SK-N-SH (cell line): ENCODE results near the gene EMP2. TPM values are rescaled to one million over a fixed set of nuclear protein-coding genes. Genes with fewer than 3 reads are reported as not detected.

Experiments
- CTCF ChIA-PET: fragments of 300-600, 350-600 bp; formaldehyde crosslinking; extraction: SDS; loops from one replicate; lab custom pipeline; 2021; lab: Yijun Ruan, JAX
- POLR2A ChIA-PET: fragments of 350-600 bp; sonication (Branson Sonifier 250); formaldehyde crosslinking; extraction: SDS; loops from one replicate; lab custom pipeline; 2020; ENCODE audit warnings: antibody characterized with exemption, inconsistent platforms; lab: Yijun Ruan, JAX
- DNase-seq: peaks from one replicate; pipeline ENCODE4 v3.0.0; 2012
- H2AFZ ChIP-seq: fragments of 200-600 bp; sonication (generic); 2 replicates; pipeline ENCODE4 v1.8.1; 2016; ENCODE audit warnings: antibody characterized with exemption, mild to moderate bottlenecking, low read depth
- H3F3A ChIP-seq: fragments of 200-600 bp; sonication (generic); replicated peaks from 2 replicates; pipeline ENCODE3; 2016; ENCODE audit warnings: antibody characterized with exemption, mild to moderate bottlenecking; ENCODE audit not compliant: insufficient read depth
- H3K27ac ChIP-seq, 2 experiments: fragments of 200-500 bp in 1 of 2; fragments of 200-600 bp in 1 of 2; sonication (Bioruptor generic) in 1 of 2; sonication (generic), shearing (Covaris generic) in 1 of 2; 2 replicates each; pipeline versions ENCODE4 v1.5.1 to v1.6.1; 2014 to 2016; ENCODE audit warnings: low read depth in 2 of 2, inconsistent platforms in 1 of 2, low read length in 1 of 2, mild to moderate bottlenecking in 1 of 2, mixed read lengths in 1 of 2
- H3K27me3 ChIP-seq: fragments of 200-600 bp; sonication (generic), shearing (Covaris generic); 2 replicates; pipeline ENCODE4 v1.6.1; 2016; ENCODE audit warnings: mixed run types; ENCODE audit not compliant: insufficient read depth
- H3K36me3 ChIP-seq, 2 experiments: fragments of 200-500 bp in 1 of 2; fragments of 200-600 bp in 1 of 2; sonication (Bioruptor generic) in 1 of 2; sonication (generic) in 1 of 2; replicated peaks in 1 of 2; 2 replicates each; pipeline versions ENCODE3 to v1.5.1; 2014 to 2016; ENCODE audit warnings: low read length in 1 of 2, mild to moderate bottlenecking in 1 of 2; ENCODE audit not compliant: insufficient read depth in 2 of 2, control insufficient read depth in 1 of 2
- H3K4me1 ChIP-seq, 2 experiments: fragments of 200-500 bp in 1 of 2; fragments of 200-600 bp in 1 of 2; sonication (Bioruptor generic) in 1 of 2; sonication (generic), shearing (Covaris generic) in 1 of 2; 2 replicates each; pipeline versions ENCODE4 v1.5.1 to v1.6.1; 2014 to 2016; ENCODE audit warnings: low read depth in 1 of 2, low read length in 1 of 2, mixed run types in 1 of 2; ENCODE audit not compliant: insufficient read depth in 2 of 2, control insufficient read depth in 1 of 2
- H3K4me2 ChIP-seq: fragments of 200-600 bp; sonication (generic), shearing (Covaris generic); 2 replicates; pipeline ENCODE4 v1.6.1; 2017; ENCODE audit warnings: mixed run types
- H3K4me3 ChIP-seq, 2 experiments: fragments of 200-500 bp in 1 of 2; fragments of 200-600 bp in 1 of 2; sonication (Bioruptor generic) in 1 of 2; sonication (generic), shearing (Covaris generic) in 1 of 2; 2 replicates each; pipeline versions ENCODE4 v1.5.1 to v1.8.1; 2014 to 2016; ENCODE audit warnings: low read depth in 2 of 2, inconsistent platforms in 1 of 2, low read length in 1 of 2, mild to moderate bottlenecking in 1 of 2, mixed read lengths in 1 of 2, moderate library complexity in 1 of 2
- H3K79me2 ChIP-seq: fragments of 200-600 bp; sonication (generic); 2 replicates; pipeline ENCODE4 v1.8.1; 2017; ENCODE audit warnings: mild to moderate bottlenecking; ENCODE audit not compliant: insufficient read depth
- H3K9ac ChIP-seq: fragments of 200-600 bp; sonication (generic); 2 replicates; pipeline ENCODE4 v1.6.1; 2017; ENCODE audit warnings: mixed run types
- H3K9me2 ChIP-seq: fragments of 200-600 bp; sonication (generic); 2 replicates; pipeline ENCODE4 v1.6.1; 2017; ENCODE audit warnings: mixed run types
- H3K9me3 ChIP-seq: fragments of 200-600 bp; sonication (generic); 2 replicates; pipeline ENCODE4 v1.6.1; 2017; ENCODE audit warnings: mixed run types, mild to moderate bottlenecking, moderate library complexity
- H4K20me1 ChIP-seq: fragments of 200-600 bp; sonication (generic); 2 replicates; pipeline ENCODE4 v1.6.1; 2017; ENCODE audit warnings: mild to moderate bottlenecking, mixed run types; ENCODE audit not compliant: insufficient read depth
- ELF1 ChIP-seq: IDR thresholded peaks from 2 replicates; pipeline ENCODE4 v1.4.0; 2012
- EP300 ChIP-seq, 2 experiments: IDR thresholded peaks; 2 replicates each; pipeline versions ENCODE4 v1.4.0 to v1.6.1; 2012; ENCODE audit warnings: borderline replicate concordance in 1 of 2, low read depth in 1 of 2, low read length in 1 of 2
- FOXJ3 ChIP-seq: sonication (generic); formaldehyde crosslinking; IDR thresholded peaks from 2 replicates; pipeline ENCODE4 v1.5.1; 2020; ENCODE audit warnings: mild to moderate bottlenecking, missing genetic modification reagents
- JUND ChIP-seq: IDR thresholded peaks from 2 replicates; pipeline ENCODE4 v1.4.0; 2012
- POLR2AphosphoS5 ChIP-seq: IDR thresholded peaks from 2 replicates; pipeline ENCODE4 v1.6.1; 2012; ENCODE audit warnings: low read depth, low read length
- RAD21 ChIP-seq: IDR thresholded peaks from 2 replicates; pipeline ENCODE4 v1.6.1; 2012; ENCODE audit warnings: mild to moderate bottlenecking, low read length
- RCOR1 ChIP-seq: fragments of 150-350 bp; IDR thresholded peaks from 2 replicates; pipeline ENCODE4 v1.6.1; 2017; ENCODE audit warnings: antibody characterized with exemption, low read length
- SIN3A ChIP-seq: IDR thresholded peaks from 2 replicates; pipeline ENCODE4 v1.6.1; 2012; ENCODE audit warnings: low read depth, mild to moderate bottlenecking, low read length, moderate library complexity, borderline replicate concordance
- SMC3 ChIP-seq: IDR thresholded peaks from 2 replicates; pipeline ENCODE4 v1.6.1; 2012; ENCODE audit warnings: low read depth, low read length, improper control_type of control experiment
- TAF1 ChIP-seq: IDR thresholded peaks from 2 replicates; pipeline ENCODE4 v1.6.1; 2012; ENCODE audit warnings: low read depth, mild to moderate bottlenecking, low read length, moderate library complexity, borderline replicate concordance
- TCF12 ChIP-seq: IDR thresholded peaks from 2 replicates; pipeline ENCODE4 v1.4.0; 2012
- YY1 ChIP-seq: IDR thresholded peaks from 2 replicates; pipeline ENCODE4 v1.4.0; 2012; ENCODE audit warnings: low read depth, mild to moderate bottlenecking
- WGBS: methylation state at CpG from one replicate; pipeline ENCODE4 v1.1.6; 2017; ENCODE audit warnings: low lambda C conversion rate; 5-methylcytosine and 5-hydroxymethylcytosine counted together
- polyA plus RNA-seq, 3 experiments: library from polyadenylated mRNA; depleted of rRNA; stranded (reverse); fragments of >200 nt; gene quantifications; 2 replicates each; pipeline ENCODE4 v1.2.3, GENCODE V29; 2012
- TF ChIP-seq, protein P1 (sequence below): IDR thresholded peaks from 2 replicates; pipeline ENCODE4; 2012
- TF ChIP-seq, protein P2 (sequence below): IDR thresholded peaks from 2 replicates; pipeline ENCODE4 v1.4.0; 2012; ENCODE audit warnings: low read depth, borderline replicate concordance
- TF ChIP-seq, protein P3 (sequence below): IDR thresholded peaks from 2 replicates; pipeline ENCODE4 v1.4.0; 2012; ENCODE audit warnings: low read depth, borderline replicate concordance
- TF ChIP-seq, protein P4 (sequence below): fragments of 150-350 bp; IDR thresholded peaks from 2 replicates; pipeline ENCODE4 v1.6.1; 2016; ENCODE audit warnings: mild to moderate bottlenecking, low read depth, low read length

EMP2 gene
- polyA plus RNA-seq, 1 of the 3 experiments (the other 2 are of a cell fraction), result 4.3 TPM

DNA sequence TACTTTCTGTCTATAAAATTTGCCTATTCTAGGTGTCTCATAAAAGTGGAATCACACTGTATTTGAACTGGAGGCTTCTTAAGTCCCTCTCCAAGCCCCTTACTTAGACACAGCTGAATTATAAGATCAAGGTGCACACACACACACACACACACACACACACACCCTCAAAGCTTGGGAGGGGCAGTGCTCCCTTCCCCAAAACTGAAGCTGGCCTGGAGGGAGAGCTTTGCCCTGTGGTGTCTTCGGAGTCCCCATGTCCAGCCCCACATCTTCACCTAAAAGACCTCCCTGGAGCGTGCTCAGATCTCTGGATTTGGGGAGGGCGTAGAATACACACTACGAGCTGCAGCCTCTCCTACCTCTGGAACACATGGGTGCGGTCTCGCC, 828 bp downstream of the EMP2 start:
- no CpG with 5 or more reads among the region's 6 CpGs for WGBS
- Histone ChIP-seq H4K20me1 (0 out of 2 replicates have a peak, but pooled peaks cover 3% of the 10 kb centered on the region), H3F3A (no peaks in the 10 kb centered on the region), H3K4me3 (peak overlapping the region; percentile 65 to 81), H3K36me3 (no peaks in the 10 kb centered on the region), H3K9ac (peak overlapping the region; percentile 78; the same call in 1 of the 2 replicates), H3K79me2 (no peaks in the 10 kb centered on the region), H3K4me2 (peak overlapping the region; percentile 100), H3K9me3 (no peaks in the 10 kb centered on the region), H3K4me1 (peaks cover 7 to 35% of the 10 kb centered on the region in 2 experiments; a peak in 2 of 4 replicates), H3K9me2 (no peaks in the 10 kb centered on the region), H3K27me3 (no peaks in the 10 kb centered on the region), H3K27ac (no peak overlapping the region; a peak in 1 of 4 replicates), H2AFZ (peak overlapping the region; percentile 98)
- ChIA-PET POLR2A (interaction anchor here (2.1 kb wide), 1 partner anchor 38 kb away, joined by 5 read pairs; no protein-coding TSS in a partner anchor), CTCF (interaction anchor here (0.8 to 5.7 kb wide), 14 partner anchors 9 to 339 kb away, joined by 3 to 22 read pairs (median 6); no protein-coding TSS in a partner anchor)
- TF ChIP-seq TAF1 (no peak), YY1 (no peak), FOXJ3 (no peak), ELF1 (no peak), SMC3 (no peak)
- TF ChIP-seq, protein P1, sequence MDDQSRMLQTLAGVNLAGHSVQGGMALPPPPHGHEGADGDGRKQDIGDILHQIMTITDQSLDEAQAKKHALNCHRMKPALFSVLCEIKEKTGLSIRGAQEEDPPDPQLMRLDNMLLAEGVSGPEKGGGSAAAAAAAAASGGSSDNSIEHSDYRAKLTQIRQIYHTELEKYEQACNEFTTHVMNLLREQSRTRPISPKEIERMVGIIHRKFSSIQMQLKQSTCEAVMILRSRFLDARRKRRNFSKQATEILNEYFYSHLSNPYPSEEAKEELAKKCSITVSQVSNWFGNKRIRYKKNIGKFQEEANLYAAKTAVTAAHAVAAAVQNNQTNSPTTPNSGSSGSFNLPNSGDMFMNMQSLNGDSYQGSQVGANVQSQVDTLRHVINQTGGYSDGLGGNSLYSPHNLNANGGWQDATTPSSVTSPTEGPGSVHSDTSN, result no peak
- TF ChIP-seq, protein P2, sequence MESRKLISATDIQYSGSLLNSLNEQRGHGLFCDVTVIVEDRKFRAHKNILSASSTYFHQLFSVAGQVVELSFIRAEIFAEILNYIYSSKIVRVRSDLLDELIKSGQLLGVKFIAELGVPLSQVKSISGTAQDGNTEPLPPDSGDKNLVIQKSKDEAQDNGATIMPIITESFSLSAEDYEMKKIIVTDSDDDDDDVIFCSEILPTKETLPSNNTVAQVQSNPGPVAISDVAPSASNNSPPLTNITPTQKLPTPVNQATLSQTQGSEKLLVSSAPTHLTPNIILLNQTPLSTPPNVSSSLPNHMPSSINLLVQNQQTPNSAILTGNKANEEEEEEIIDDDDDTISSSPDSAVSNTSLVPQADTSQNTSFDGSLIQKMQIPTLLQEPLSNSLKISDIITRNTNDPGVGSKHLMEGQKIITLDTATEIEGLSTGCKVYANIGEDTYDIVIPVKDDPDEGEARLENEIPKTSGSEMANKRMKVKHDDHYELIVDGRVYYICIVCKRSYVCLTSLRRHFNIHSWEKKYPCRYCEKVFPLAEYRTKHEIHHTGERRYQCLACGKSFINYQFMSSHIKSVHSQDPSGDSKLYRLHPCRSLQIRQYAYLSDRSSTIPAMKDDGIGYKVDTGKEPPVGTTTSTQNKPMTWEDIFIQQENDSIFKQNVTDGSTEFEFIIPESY, result no peak
- no peak for DNase-seq

DNA sequence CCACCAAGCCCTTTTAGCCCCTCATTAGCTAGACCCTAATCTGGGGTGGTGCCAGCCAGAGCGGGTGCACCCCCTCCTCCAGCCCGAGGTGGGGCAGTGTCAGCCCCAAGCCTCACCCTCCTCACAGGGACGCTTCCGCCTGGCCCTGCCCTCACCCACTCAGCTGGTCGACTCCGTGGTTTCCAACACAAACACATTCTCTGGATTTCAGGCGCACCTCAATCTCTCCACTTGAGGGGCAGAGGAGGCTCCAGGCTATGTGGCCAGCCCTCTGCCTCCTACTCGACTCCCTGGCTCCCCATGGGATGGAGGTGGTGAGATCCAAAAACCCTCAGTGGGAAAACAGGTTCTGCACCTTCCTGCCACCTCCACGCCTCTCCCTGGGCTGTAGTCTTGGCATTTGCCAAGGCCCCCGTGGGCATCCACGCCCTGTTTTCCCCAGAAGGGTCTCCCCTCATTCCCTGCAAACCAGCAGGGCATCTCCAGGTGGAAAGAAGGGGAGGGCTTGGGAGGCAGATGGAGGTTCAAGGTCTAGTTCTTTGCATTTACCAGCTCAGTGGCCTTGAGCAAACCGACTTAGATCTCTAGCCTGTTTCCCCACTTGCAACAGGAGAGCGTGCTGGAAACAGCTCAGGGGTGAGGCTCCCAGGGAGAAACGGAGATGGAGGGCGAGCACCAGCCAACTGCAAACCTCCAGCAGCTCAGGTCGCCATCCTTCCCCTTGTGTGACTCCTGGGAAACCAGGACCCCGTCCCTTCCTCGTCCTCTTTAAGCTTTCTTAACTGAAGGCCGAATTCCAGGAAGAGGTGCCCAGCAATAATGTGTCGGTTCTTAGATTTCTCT, 1.7 kb downstream of the EMP2 start:
- 0 out of 2 replicates have a peak, but pooled peaks cover 3% of the 10 kb centered on the region for H4K20me1 ChIP-seq
- peak overlapping the region in 1 of 2 experiments; percentile 34; a peak in 1 of 4 replicates for H3K27ac ChIP-seq
- no peaks in the 10 kb centered on the region for H3K36me3 ChIP-seq
- ChIA-PET POLR2A (interaction anchor here (2.1 kb wide), 1 partner anchor 38 kb away, joined by 5 read pairs; no protein-coding TSS in a partner anchor), CTCF (interaction anchor here (0.8 to 5.7 kb wide), 14 partner anchors 8 to 340 kb away, joined by 3 to 22 read pairs (median 7); no protein-coding TSS in a partner anchor)
- no peaks in the 10 kb centered on the region for H3F3A ChIP-seq
- H3K4me1 ChIP-seq, result peaks cover 7 to 35% of the 10 kb centered on the region in 2 experiments; a peak in 2 of 4 replicates
- WGBS, result 89% methylated on average over 18 of the region's 20 CpGs
- no peaks in the 10 kb centered on the region for H3K79me2 ChIP-seq
- H3K27me3 ChIP-seq, result no peaks in the 10 kb centered on the region
- no peak overlapping the region for H3K4me3 ChIP-seq
- no peaks in the 10 kb centered on the region for H3K9me3 ChIP-seq
- no peak overlapping the region for H3K4me2 ChIP-seq
- no peaks in the 10 kb centered on the region for H3K9me2 ChIP-seq
- H3K9ac ChIP-seq, result no peak overlapping the region
- no peak for DNase-seq
- no peak overlapping the region for H2AFZ ChIP-seq
- TF ChIP-seq, protein P1, result no peak
- TF ChIP-seq, protein P2, result no peak
- TF ChIP-seq RCOR1, result no peak
- TF ChIP-seq SIN3A, result no peak
- no peak for TF ChIP-seq JUND
- TF ChIP-seq, protein P3, sequence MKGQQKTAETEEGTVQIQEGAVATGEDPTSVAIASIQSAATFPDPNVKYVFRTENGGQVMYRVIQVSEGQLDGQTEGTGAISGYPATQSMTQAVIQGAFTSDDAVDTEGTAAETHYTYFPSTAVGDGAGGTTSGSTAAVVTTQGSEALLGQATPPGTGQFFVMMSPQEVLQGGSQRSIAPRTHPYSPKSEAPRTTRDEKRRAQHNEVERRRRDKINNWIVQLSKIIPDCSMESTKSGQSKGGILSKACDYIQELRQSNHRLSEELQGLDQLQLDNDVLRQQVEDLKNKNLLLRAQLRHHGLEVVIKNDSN, result no peak
- TF ChIP-seq TCF12, result no peak
- TF ChIP-seq, protein P4, sequence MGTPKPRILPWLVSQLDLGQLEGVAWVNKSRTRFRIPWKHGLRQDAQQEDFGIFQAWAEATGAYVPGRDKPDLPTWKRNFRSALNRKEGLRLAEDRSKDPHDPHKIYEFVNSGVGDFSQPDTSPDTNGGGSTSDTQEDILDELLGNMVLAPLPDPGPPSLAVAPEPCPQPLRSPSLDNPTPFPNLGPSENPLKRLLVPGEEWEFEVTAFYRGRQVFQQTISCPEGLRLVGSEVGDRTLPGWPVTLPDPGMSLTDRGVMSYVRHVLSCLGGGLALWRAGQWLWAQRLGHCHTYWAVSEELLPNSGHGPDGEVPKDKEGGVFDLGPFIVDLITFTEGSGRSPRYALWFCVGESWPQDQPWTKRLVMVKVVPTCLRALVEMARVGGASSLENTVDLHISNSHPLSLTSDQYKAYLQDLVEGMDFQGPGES, result no peak
- no peak for TF ChIP-seq EP300 (IDR thresholded peaks at IDR 0.05; ENCODE audit: borderline replicate concordance in 1 of 2, low read depth in 1 of 2, low read length in 1 of 2)
- no peak for TF ChIP-seq RAD21
- TF ChIP-seq FOXJ3, result no peak
- no peak for TF ChIP-seq POLR2AphosphoS5
